Measurements from ENCODE around the gene C1orf115.

DNA sequence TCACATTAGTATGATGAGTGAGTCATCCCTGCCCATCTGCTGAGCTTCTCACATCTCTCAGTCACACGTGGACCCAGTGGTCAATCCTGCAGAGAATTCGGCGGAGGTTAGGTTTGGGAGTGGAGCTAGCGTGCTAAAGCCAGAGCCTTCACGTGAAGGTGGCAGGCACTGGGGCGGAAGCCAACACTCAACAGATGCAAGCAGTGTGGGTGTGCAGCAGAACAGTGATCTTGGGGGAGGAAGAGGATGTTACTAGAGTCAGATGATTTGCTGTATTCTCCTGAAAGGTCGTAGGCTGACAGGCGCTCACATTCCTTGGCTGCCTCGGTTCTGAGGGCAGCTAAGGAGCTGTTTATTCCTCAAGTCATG, 6.7 kb downstream of the C1orf115 start:
- TF ChIP-seq, protein P1, sequence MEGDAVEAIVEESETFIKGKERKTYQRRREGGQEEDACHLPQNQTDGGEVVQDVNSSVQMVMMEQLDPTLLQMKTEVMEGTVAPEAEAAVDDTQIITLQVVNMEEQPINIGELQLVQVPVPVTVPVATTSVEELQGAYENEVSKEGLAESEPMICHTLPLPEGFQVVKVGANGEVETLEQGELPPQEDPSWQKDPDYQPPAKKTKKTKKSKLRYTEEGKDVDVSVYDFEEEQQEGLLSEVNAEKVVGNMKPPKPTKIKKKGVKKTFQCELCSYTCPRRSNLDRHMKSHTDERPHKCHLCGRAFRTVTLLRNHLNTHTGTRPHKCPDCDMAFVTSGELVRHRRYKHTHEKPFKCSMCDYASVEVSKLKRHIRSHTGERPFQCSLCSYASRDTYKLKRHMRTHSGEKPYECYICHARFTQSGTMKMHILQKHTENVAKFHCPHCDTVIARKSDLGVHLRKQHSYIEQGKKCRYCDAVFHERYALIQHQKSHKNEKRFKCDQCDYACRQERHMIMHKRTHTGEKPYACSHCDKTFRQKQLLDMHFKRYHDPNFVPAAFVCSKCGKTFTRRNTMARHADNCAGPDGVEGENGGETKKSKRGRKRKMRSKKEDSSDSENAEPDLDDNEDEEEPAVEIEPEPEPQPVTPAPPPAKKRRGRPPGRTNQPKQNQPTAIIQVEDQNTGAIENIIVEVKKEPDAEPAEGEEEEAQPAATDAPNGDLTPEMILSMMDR (IDR thresholded peaks at IDR 0.05; ENCODE audit: insufficient read depth, low read depth, low read length) = no peak
- no peak for TF ChIP-seq EZH2 (IDR thresholded peaks at IDR 0.05; ENCODE audit: insufficient read depth, low read length)

Measured in astrocyte (in vitro differentiated cells and primary cell).